Measurements from ENCODE around the gene SEPTIN6.

DNA sequence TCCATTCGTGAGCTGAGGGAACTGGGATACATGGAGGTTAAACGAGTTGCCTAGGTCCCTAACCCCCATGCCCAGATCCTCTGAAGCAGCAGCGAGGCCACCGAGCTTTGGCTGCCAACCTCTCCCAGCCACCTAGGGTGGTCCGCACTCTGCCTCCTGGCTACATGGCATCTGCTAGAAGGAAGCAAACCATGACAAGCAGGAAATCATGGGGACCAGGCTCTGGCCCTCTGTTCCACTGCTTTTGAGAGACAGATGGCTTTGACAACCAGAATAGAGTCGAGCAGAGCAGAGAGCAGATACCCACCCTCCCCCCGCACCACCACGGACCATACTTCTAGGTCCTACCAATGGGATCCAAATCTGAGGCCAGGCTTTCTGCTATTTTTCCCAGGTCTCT, 49.3 kb downstream of the SEPTIN6 start:
- TF ChIP-seq, protein P1, sequence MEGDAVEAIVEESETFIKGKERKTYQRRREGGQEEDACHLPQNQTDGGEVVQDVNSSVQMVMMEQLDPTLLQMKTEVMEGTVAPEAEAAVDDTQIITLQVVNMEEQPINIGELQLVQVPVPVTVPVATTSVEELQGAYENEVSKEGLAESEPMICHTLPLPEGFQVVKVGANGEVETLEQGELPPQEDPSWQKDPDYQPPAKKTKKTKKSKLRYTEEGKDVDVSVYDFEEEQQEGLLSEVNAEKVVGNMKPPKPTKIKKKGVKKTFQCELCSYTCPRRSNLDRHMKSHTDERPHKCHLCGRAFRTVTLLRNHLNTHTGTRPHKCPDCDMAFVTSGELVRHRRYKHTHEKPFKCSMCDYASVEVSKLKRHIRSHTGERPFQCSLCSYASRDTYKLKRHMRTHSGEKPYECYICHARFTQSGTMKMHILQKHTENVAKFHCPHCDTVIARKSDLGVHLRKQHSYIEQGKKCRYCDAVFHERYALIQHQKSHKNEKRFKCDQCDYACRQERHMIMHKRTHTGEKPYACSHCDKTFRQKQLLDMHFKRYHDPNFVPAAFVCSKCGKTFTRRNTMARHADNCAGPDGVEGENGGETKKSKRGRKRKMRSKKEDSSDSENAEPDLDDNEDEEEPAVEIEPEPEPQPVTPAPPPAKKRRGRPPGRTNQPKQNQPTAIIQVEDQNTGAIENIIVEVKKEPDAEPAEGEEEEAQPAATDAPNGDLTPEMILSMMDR (IDR thresholded peaks at IDR 0.05; ENCODE audit: low read depth, low read length, missing input control), result no peak
- TF ChIP-seq, protein P2, sequence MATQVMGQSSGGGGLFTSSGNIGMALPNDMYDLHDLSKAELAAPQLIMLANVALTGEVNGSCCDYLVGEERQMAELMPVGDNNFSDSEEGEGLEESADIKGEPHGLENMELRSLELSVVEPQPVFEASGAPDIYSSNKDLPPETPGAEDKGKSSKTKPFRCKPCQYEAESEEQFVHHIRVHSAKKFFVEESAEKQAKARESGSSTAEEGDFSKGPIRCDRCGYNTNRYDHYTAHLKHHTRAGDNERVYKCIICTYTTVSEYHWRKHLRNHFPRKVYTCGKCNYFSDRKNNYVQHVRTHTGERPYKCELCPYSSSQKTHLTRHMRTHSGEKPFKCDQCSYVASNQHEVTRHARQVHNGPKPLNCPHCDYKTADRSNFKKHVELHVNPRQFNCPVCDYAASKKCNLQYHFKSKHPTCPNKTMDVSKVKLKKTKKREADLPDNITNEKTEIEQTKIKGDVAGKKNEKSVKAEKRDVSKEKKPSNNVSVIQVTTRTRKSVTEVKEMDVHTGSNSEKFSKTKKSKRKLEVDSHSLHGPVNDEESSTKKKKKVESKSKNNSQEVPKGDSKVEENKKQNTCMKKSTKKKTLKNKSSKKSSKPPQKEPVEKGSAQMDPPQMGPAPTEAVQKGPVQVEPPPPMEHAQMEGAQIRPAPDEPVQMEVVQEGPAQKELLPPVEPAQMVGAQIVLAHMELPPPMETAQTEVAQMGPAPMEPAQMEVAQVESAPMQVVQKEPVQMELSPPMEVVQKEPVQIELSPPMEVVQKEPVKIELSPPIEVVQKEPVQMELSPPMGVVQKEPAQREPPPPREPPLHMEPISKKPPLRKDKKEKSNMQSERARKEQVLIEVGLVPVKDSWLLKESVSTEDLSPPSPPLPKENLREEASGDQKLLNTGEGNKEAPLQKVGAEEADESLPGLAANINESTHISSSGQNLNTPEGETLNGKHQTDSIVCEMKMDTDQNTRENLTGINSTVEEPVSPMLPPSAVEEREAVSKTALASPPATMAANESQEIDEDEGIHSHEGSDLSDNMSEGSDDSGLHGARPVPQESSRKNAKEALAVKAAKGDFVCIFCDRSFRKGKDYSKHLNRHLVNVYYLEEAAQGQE (IDR thresholded peaks at IDR 0.05), result no peak
- TF ChIP-seq, protein P3, sequence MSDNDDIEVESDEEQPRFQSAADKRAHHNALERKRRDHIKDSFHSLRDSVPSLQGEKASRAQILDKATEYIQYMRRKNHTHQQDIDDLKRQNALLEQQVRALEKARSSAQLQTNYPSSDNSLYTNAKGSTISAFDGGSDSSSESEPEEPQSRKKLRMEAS (IDR thresholded peaks at IDR 0.05), result no peak
- TF ChIP-seq FOXA1 (IDR thresholded peaks at IDR 0.05), result no peak
- no peak for TF ChIP-seq HNF4A (conservative IDR thresholded peaks at IDR 0.05)
- TF ChIP-seq TAF1 (conservative IDR thresholded peaks at IDR 0.05), result no peak

All from liver (tissue), 3 donors.